Umbilical cord (tissue), 2 donors: ENCODE data around the gene SLC6A9. TPM values are rescaled to one million over a fixed set of nuclear protein-coding genes. Genes with fewer than 3 reads are reported as not detected.

Source experiments
- DNase-seq: peaks from one replicate; pipeline ENCODE4 v3.0.0-alpha.2; 2015; ENCODE audit warnings: low spot score
- total RNA-seq: library from RNA; depleted of rRNA; stranded (reverse); fragments of >200 nt; gene quantifications from one replicate; pipeline ENCODE4 v1.2.3, GENCODE V29; 2014; ENCODE audit warnings: low replicate concordance; ENCODE audit not compliant: insufficient read depth

The SLC6A9 gene
- total RNA-seq, 1 donor from 2014 or later = 0.48 TPM

GRCh38 chr1:43985984-43986595 is 45.2 kb downstream of the SLC6A9 start:
- DNase-seq = no peak

DNA sequence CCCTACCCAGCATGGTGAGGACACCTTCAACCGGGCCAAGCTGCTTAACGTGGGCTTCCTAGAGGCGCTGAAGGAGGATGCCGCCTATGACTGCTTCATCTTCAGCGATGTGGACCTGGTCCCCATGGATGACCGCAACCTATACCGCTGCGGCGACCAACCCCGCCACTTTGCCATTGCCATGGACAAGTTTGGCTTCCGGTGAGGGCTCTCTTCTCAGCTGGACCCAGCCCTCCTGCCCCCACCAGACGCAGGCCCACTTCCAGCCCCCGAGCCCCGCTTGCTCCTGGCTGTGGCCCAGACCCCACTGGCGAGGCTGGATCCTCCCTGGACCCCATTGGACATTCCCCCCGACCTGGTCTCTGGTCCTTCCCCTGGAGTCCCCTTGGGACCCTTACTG is 46.4 kb downstream of the SLC6A9 start:
- no peak for DNase-seq

DNA sequence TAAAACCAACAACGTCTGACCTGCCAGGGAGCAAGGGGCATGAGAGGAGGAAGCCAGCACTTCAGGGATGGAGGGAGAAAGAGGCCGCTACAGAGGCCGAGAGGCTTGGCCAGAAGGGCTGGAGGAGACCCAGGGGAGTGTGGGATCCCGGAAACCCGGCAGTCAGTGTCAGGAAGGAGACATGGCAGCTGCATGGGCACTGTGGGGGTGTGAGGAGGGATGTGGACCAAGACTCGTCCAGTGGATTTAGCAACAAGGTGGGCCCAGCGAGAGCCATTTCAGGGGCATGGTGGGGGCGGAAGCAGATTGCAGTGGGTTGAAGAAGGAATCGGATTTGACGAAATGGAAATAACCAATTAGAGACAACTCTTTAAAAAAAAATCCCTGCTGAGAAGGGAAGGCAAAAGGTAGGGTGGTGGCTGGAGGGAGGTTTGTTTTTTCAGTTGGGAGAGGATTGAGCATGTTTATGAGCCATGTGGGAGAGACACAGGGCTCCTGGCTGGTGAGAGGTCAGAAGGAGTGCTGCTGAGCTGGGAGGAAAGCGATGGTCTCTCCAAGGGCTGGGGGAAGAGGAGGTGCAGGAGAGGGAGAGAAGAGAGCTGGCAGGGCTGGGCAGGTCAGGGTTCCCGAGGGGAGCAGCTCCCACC is 47.9 kb downstream of the SLC6A9 start:
- no peak for DNase-seq

GRCh38 chr1:43982808-43983207 is 48.5 kb downstream of the SLC6A9 start:
- DNase-seq = no peak

DNA sequence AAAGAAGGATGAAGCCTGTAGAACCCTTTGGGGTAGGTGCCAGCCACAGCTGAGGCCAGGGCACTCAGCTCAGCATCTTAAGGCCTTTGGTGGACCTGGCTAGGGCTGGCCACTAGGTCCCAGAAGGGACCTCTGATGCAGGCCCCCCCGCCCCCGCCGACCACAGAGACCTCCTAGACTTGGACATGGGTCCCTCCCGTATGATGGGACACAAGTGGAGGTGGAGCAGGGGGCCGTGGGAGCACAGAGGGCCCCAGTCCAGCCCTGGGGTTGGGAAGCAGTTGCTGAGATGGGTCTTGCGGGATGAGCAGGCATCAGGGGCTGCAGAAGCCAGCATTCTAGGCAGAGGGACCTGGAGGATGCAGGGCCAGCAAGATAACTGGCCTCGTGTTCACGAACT is 49.0 kb downstream of the SLC6A9 start:
- no peak for DNase-seq

DNA sequence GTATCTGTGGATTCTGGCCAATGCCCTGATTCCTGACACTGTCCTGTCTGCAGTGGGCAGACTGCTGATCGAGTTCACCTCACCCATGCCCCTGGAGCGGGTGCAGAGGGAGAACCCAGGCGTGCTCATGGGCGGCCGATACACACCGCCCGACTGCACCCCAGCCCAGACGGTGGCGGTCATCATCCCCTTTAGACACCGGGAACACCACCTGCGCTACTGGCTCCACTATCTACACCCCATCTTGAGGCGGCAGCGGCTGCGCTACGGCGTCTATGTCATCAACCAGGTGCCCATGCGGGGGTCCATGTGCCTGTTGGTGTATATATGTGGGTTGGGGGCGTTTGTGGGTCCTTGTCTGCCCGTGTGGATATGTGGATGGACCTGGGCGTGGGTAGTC is 49.6 kb downstream of the SLC6A9 start:
- no peak for DNase-seq

DNA sequence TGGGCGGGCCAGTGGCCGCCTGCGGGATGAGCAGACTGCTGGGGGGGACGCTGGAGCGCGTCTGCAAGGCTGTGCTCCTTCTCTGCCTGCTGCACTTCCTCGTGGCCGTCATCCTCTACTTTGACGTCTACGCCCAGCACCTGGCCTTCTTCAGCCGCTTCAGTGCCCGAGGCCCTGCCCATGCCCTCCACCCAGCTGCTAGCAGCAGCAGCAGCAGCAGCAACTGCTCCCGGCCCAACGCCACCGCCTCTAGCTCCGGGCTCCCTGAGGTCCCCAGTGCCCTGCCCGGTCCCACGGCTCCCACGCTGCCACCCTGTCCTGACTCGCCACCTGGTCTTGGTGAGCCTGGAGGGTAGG is 50.1 kb downstream of the SLC6A9 start:
- DNase-seq = no peak

- no peak for DNase-seq
Observed at GRCh38 chr1:43980255-43981134, 50.8 kb downstream of the SLC6A9 start.

DNA sequence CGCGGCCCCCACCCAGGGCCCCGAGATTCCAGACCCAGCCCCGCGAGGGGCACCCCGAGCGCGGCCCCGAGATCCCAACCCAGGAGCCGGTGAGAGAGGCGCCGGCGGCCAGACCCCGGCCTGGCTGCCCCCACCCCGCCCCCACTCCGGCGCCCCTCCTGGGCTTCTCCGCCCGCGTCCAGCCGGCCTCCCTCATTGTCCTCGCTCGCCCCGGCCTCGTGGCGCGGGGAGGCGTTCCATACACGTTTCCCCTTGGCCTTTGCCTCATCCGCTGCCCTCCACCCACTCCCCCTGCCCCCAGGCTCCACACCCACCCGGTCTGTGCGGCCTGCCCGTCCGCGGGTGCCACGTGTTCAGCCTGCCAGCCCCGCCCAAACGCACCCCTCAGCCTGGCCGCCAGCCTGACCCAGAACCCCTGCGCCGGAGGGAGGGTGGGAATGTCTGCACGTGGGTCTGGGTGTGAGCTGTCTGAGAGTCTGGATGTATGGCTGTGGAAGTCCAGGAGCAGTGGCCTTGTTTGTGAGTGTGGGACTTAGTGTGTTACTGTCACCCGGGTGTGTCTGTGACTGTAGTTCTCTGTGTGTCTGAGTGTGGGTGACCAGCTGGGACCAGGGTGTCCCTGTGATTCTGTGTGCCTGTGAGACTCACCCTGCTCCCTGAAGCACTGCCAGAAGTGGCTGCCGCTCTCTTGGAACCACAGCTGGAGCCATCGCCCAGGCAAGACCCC is 51.6 kb downstream of the SLC6A9 start:
- DNase-seq = peak; percentile 74

DNA sequence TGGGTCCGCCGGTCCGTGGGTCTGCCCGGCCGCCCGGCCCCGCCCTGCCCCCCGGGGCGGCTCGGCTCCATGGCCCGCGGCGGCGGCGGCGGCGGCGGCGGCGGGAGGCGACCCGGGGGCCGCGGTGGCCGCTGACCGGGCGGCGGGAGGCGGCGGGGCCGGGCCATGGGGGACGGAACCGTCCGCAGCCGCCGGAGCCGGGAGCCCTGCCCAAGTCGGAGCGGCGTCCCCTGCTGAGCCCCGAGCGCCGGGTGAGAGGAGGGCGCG is 52.1 kb downstream of the SLC6A9 start:
- no peak for DNase-seq

DNA sequence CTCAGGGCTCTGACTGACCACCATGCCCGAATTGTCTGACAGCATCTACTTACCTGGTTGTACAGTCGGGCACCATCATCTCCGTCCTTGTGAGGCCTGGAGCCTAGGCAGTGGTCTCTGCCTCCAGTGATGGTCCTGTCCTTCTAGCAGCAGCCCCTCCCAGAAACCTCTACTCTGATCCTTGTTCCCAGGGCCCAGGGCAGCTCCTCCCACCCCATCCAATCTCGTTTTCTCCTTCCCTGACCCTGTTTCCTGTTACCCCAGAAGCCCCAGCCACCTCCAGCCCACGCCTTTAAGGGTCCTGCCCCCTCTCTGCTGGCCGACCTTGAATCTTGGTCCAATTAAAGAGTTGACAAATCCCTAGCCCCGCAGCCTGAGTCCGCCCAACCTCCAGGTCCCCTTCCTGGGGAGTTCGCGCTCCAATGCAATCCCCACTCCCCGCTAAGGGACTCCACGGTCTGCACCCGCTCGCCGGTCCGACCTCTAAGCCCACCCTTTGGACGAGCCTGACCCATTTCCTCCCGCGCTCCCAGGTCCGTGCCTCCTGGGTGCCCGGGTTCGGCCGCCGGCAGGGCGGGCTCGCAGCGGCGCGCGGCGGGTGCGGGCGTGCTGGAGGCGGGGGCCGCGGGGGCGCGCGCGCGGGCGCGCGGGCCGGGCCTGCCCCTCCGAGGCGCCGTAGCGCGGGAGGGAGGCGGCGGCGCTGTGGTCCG is 52.6 kb downstream of the SLC6A9 start, which contains the start of gene B4GALT2:
Gene B4GALT2, plus strand, starts transcription at position 660 of the 710 bp plus-strand sequence. CDS start 1,951 bp downstream, outside the sequence.
- DNase-seq = peak; percentile 44

DNA sequence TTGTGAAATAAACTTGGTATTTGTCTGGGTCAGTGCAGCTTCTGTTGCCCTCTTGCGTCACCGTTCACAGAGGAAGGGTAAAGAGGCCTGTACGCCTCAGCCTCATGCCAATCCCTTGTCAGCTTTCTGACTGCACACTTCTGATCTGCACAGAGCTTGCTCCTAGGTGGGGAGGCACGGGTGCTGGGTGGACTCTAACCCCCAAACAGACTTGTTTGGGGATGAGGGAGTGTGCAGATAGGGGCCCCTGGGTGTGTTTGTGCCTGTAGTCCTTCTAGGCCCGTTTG is 53.1 kb downstream of the SLC6A9 start:
- no peak for DNase-seq

GRCh38 chr1:43977376-43978263 is 53.6 kb downstream of the SLC6A9 start:
- no peak for DNase-seq

DNA sequence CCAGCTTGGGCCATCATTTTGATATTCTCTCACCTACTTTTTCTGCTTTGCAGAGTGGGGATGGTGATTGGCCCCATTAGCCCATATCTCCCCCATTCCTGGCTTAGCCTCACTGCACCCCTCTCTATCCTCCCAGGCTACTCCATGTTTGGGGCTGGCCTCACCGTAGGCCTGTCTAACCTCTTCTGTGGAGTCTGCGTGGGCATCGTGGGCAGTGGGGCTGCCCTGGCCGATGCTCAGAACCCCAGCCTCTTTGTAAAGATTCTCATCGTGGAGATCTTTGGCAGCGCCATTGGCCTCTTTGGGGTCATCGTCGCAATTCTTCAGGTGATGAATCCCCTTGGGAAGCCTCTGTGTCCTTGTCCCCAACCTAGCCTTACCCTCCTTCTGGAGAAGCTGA is 54.4 kb downstream of the SLC6A9 start:
- no peak for DNase-seq

GRCh38 chr1:43976045-43976444 is 55.2 kb downstream of the SLC6A9 start:
- no peak for DNase-seq

DNA sequence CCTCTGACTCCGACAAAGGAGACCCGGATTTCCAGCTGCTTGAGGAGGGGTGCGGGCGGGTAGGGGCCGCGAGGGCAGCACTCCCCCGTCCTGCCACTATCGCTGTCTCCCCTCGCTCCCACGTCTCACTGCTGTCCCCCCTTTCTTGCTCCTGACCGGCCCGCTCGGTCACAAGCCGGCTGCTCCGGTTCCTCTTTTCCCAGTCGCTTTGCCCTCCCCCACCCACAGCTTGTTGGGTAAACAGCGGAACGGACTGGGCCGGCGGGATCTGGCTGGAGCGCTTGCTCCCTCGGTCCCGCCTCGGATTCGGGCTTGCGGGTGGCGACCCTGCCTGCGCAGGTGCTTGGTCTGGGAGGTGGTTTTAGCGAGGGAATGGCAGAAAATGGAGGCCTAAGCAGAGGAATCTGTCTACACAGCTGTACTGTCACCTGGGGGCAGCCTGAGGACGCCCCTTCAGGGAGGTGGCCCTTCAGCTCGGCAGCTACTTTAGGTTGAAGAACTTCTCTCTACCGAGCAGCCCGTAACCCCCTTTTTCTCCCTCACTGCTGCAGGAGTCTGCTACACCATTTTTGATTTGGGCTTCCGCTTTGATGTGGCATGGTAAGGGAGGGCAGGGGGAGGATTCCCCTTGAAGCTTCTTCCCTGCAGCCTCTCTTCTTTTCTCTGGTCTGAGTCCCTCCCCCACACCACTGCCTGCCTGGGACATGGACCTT is 55.9 kb downstream of the SLC6A9 start:
- DNase-seq = peak; percentile 52

GRCh38 chr1:43974443-43975248 is 56.6 kb downstream of the SLC6A9 start, which contains the start of gene ATP6V0B:
ATP6V0B (plus strand) TSS chr1:43974960; CDS start chr1:43975041, 81 bp downstream.
- DNase-seq = peak; percentile 97

- no peak for DNase-seq
Observed at GRCh38 chr1:43973981-43974442, 57.2 kb downstream of the SLC6A9 start.
